Stimulated activated CD8-positive, alpha-beta memory T cell treated with anti-CD3 and anti-CD28 coated beads, Interleukin-7, amount 100 ng/mL, for 24 hours (primary cell): ENCODE results near the gene MCRIP2.
"Not testable (repeated sequence)": the region's sequence is repeated elsewhere in the genome, so short reads cannot be mapped to it uniquely, and the experiment has no call there.

Source experiments
- DNase-seq: peaks from one replicate; pipeline ENCODE4 v3.0.0-alpha.2; 2020; ENCODE audit warnings: low read depth

MCRIP2 gene

GRCh38 chr16:680967-681745 is 39.5 kb downstream of the MCRIP2 start:
- no peak for DNase-seq

- no peak for DNase-seq
These were observed 40.3 kb downstream of the MCRIP2 start for GRCh38 chr16:681746-682427.

GRCh38 chr16:682493-683395 is 41.1 kb downstream of the MCRIP2 start:
- no peak for DNase-seq

- DNase-seq = no peak
These were observed 41.9 kb downstream of the MCRIP2 start for GRCh38 chr16:683396-684070.

- DNase-seq = peak; percentile 97
These were observed 42.6 kb downstream of the MCRIP2 start, which contains the start of gene JMJD8 for GRCh38 chr16:684071-684794. JMJD8 (minus strand) TSS chr16:684334; CDS start chr16:684319, 15 bp downstream.

GRCh38 chr16:684961-685696 is 43.5 kb downstream of the MCRIP2 start:
- DNase-seq = no peak

- DNase-seq = no peak
These were observed 44.3 kb downstream of the MCRIP2 start for GRCh38 chr16:685967-686366.

GRCh38 chr16:686459-687260 is 45.0 kb downstream of the MCRIP2 start:
- DNase-seq = no peak

GRCh38 chr16:687499-687898 is 45.9 kb downstream of the MCRIP2 start:
- DNase-seq = no peak

- DNase-seq = no peak
These were observed 47.7 kb downstream of the MCRIP2 start for GRCh38 chr16:689175-689897.

GRCh38 chr16:691242-691641 is 49.6 kb downstream of the MCRIP2 start:
- DNase-seq = not testable (repeated sequence)

GRCh38 chr16:692356-693108 is 50.9 kb downstream of the MCRIP2 start:
- DNase-seq = no peak

- no peak for DNase-seq
These were observed 51.7 kb downstream of the MCRIP2 start for GRCh38 chr16:693364-693763.

- DNase-seq = no peak
These were observed 52.1 kb downstream of the MCRIP2 start for GRCh38 chr16:693766-694165.

- DNase-seq = no peak
These were observed 52.7 kb downstream of the MCRIP2 start for GRCh38 chr16:694187-694862.

GRCh38 chr16:694863-695354 is 53.3 kb downstream of the MCRIP2 start:
- DNase-seq = no peak

- peak; percentile 38 for DNase-seq
These were observed 53.9 kb downstream of the MCRIP2 start for GRCh38 chr16:695355-696089.
